Medulla oblongata (tissue), 1 donor: ENCODE results near the gene SFMBT2.
A peak's percentile ranks its signal among the peaks of the same experiment; 100 is the strongest.

Source experiments
- DNase-seq: peaks from one replicate; pipeline ENCODE4 v3.0.0-alpha.2; 2015; ENCODE audit errors: extremely low spot score

The SFMBT2 gene

GRCh38 chr10:7410862-7411670, at the start of gene SFMBT2:
SFMBT2 (minus strand) TSS chr10:7411034; CDS start chr10:7381898, 29,136 bp downstream.
- DNase-seq, result peak; percentile 68

- no peak for DNase-seq
These were observed 49.2 kb upstream of the SFMBT2 start for GRCh38 chr10:7460006-7460405.

GRCh38 chr10:7458556-7458955, 47.7 kb upstream of the SFMBT2 start:
- DNase-seq, result no peak

DNA sequence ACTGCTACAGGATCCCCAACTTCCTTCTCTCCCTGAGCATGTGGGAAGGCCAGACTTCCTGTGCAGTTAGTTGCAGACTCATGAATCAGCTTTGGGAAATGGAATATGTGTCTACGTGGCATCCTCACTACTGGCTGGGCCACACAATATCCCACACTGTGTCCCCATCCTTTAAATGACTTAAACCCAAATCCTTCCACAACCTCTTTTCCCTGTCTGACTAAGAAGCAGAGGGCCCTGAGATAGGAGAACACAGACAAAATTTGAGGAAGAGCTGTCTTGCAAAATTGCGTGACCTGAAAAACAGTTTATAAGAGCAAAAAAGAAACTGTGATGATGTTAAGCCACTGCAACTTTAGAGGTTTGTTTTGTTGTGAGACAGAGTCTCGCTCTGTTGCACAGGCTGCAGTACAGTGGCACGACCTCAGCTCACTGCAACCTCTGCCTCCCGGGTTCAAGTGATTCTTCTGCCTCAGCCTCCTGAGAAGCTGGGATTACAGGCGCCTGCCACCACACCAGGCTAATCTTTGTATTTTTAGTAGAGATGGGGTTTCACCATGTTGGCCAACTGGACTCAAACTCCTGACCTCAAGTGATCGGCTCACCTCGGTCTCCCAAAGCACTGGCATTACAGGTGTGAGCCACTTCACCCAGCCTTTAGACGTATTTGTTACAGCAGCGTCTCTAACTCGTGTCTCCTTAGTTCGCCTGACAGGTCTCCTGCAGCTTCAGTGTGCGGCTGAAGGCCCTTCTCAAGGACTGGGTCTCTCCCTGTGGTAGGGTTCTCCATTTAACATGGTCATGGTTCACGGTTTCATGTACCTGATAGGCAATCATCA, 46.9 kb upstream of the SFMBT2 start:
- DNase-seq, result peak; percentile 40

DNA sequence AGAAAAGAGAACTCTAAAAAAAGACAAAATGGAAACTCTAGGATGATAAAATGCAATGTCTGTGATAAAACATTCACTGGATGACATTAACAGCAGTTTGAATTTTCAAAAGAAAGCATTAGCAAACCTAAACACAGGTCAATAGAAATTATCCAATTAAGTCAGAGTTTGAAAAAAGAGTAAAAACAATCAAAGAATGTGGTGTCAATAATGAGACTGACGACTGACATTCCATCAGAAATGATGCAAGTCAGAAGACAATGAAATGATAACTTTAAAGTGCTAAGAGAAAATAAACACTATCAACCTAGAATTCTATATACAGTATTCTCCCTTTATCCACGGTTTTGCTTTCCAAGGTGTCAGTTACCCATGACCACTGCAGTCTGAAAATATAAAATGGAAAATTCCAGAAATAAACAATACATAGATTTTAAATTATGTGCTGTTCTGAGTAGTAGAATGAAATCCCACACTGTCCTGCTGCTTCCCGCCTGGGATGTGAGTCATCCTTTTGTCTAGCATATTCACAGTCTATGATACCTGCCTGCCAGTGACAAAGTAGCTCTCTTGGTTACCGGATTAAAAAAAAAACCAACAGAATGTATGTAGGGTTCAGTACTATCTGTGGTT, 38.3 kb upstream of the SFMBT2 start:
- no peak for DNase-seq

DNA sequence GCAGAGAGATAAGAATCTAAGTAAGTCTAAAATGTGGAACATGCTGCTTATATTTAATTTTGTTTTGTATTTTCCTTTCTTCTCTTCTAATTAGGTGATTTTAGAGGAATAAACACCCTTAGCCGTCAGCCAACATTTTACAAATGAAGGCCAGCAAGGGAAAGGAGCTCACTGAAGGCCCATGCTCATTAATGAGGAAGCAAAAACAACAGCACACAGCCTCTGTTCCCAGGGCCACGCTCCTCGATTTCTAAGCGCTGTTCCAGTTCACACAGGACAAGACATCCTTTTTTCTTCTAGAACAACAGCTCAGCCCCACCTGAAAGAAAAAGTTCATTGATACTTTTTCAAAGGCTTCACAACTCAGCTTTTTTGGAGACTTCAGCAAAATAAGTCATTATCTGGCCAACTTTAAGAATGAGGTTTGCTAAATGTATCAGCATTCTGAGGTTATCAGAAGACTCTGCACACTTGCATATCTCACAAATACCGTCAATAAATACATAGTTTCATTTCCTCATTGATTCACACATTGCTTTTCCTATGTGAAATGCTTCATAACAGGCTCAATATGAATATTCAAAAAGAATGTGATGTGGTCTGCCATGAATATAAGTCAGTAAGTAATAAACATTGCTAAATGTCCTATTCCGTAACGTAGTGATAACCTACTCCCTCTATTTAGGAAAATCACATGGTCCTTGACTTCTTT, 34.8 kb upstream of the SFMBT2 start:
- DNase-seq, result peak; percentile 69

DNA sequence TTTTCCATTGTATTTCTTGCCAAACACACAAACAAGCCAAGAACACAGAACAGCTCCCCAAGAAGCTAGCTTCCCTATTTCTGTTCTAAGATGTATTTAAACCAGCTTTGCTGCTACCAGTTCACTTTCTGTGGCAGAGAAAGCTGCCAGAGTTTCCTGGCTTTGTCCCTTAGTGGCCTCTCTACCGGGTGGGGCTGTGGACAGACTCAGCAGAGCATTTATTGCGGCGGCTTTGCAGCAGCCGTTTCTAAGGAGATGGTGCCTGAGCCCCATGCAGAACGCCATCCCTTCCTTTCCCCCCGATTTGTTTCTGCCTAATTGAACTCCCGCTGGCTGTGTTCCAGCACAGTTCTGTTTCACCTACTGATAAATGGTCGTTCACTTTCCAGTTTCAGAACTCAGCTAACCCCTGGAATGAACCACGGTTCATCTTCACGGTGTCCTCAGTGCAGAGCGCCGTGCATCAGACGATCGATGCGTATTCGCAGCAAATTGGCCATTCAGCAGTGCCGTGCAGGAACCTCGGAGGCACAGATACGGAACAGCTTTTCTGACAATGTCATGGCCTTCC, 33.8 kb upstream of the SFMBT2 start:
- peak; percentile 89 for DNase-seq

GRCh38 chr10:7443036-7443435, 32.2 kb upstream of the SFMBT2 start:
- DNase-seq, result no peak

GRCh38 chr10:7441403-7442147, 30.7 kb upstream of the SFMBT2 start:
- DNase-seq, result no peak

DNA sequence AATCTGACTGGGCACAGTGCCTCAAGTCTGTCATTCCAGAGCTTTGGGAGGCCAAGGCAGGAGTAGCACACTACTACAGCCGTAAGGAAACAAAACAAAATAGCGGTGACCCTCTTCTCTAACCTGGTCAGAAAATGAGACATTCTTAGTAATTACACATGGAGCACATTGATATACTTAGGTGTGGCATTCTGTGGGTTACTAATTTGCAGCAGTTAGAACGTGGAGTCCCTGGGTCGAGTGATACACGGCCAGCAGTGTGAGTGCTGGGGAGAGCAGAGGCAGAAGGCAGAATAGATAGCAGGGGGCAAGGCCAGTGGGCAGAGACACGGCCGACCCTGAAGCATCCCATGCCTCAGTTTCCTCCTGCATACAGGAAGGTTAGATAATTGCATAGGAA, 28.9 kb upstream of the SFMBT2 start:
- DNase-seq, result no peak

- DNase-seq, result peak; percentile 49
These were observed 27.6 kb upstream of the SFMBT2 start for GRCh38 chr10:7438196-7438986.

- peak; percentile 36 for DNase-seq
These were observed 25.8 kb upstream of the SFMBT2 start for GRCh38 chr10:7436490-7437100.

DNA sequence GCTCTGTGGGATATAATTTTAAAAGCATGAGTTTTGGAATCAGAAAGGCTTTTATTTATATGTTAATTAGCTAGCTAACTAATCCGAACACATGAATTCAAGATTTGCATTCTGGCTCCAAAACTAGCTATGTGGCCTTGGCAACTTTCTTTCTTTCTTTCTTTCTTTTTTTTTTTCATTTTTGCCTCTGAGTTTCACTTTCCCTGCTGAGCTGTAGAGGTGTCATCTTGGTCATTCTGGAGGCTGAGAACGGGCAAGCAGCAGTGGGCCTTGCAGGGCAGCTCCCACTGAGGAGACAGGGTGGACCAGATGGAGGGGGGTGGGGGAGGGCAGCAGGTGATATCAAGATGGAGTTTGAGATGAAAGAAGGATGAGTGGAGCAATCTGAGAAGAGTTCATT, 24.8 kb upstream of the SFMBT2 start:
- no peak for DNase-seq

- no peak for DNase-seq
These were observed 23.5 kb upstream of the SFMBT2 start for GRCh38 chr10:7434378-7434777.

GRCh38 chr10:7433861-7434260, 23.0 kb upstream of the SFMBT2 start:
- no peak for DNase-seq

DNA sequence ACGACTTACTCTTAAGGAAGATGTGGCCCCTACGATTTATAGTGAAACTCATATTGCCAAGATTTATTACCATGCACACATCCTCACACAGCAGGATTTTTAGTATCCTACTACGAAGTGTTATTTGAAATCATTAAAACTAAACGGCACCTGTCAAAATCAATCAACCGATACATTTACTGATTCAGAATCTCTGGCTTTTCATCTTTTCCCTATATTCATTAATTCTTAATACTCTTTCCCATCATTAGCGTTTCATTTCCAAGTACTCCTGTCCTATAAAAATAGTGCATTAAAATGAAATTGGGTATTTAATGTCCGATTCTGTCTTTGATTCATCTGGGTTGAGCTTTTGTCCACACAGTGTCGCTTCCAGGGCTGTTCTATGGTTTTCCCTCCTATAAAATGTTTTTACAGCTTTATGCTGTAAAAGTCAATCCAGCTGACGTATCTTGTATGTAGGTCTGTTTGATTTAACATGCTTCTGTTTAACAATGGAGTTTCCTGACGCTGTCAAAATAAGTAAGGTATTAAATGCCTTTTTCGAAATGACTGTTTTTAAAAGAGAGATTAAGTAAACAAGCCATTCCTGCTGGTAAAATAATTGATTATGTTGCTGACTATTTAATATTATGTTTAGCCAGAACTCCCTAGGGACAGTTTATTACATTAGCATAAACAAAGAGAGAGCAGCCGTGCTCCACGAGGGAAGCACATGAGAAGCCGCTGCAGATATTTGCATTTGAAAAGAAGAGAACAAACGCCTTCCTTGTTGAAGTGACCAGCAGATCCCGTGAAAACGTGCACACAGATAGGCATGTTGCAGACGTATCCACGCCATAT, 22.3 kb upstream of the SFMBT2 start:
- peak; percentile 67 for DNase-seq

DNA sequence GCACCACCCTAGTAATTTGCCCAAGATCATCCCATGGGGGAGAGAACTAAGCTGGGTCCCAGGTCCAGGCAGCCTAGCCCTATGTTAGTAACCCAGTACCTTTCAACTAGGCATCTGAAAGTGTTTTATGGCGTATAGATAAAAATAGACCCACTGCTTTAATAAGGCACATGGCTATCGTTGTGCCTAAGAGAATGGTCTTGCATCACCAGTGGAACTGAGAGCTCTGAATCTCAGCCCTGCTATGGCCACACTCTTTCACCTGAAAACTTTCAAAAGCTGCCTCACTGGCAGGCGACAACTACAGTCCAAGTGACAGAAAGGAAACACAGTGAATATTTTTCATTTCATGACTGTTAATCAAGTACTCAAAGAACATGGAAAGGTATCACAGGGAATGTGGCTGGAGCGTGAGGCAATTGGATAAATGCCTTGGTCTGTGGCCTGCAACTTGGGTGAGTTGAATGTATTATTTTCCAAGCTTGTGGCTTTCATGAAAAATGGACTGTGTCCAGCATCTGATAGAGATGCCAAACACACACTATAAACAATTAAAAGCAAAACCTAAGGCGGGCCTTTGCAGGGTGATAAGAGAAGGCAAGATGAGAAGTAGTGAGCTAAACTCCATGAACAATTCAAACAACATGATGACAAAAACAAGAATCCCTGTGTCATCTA, 18.0 kb upstream of the SFMBT2 start:
- DNase-seq, result no peak

- no peak for DNase-seq
These were observed 15.5 kb upstream of the SFMBT2 start for GRCh38 chr10:7426349-7426748.
